Measurements from ENCODE around the gene LRIG1.

Gene LRIG1

DNA sequence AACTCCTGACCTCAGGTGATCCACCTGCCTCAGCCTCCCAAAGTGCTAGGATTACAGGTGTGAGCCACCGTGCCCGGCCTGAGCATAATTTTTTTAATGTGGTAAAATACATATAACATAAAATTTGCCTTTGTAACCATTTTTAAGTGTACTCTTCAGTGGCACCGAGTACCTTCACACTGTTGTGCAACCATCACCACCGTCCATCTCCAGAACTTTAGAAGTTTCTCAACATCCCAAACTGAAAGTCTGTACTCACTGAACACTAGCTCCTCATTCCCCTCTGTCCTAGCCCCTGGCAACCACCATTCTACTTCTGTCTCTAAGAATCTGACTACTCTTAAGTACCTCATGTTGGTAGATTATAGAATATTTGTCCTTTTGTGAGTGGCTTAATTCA, 35.2 kb downstream of the LRIG1 start:
- DNase-seq, result no peak

DNA sequence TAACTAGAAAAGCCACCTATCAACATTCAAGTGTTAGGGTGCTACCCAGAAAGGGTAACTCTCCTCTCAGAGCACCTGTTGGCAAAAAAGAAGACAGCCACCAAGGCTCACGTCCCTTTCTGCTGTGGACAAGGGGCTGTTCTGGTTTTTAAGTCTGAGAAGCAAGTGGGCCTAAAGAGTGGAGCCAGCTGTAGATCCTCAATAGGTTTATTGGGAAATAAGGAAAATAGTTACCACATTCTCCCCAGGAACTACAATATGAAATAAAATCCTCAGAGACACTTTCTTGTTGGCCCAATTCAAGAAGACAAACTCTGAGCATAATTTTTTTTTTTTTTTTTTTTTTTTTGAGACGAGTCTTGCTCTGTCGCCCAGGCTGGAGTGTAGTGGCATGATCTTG, 35.8 kb downstream of the LRIG1 start:
- no peak for DNase-seq

DNA sequence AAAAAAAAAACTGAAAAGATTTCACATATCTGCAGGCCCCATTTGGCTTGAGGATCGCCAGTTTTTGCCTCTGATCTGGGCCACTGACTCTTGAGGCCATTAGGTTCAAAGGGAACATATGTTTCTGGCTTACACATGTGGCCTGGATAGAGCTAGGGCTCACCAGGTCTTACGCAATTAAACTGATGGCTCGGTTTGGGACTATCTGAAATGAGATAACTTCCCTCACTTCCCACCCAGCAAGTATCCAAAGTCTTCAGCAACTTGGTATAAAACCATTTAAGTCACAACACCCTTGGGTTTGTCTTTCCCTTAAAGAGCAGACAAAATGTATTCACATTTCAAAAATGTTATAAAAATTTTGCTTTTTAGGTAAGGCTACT, 36.3 kb downstream of the LRIG1 start:
- no peak for DNase-seq

DNA sequence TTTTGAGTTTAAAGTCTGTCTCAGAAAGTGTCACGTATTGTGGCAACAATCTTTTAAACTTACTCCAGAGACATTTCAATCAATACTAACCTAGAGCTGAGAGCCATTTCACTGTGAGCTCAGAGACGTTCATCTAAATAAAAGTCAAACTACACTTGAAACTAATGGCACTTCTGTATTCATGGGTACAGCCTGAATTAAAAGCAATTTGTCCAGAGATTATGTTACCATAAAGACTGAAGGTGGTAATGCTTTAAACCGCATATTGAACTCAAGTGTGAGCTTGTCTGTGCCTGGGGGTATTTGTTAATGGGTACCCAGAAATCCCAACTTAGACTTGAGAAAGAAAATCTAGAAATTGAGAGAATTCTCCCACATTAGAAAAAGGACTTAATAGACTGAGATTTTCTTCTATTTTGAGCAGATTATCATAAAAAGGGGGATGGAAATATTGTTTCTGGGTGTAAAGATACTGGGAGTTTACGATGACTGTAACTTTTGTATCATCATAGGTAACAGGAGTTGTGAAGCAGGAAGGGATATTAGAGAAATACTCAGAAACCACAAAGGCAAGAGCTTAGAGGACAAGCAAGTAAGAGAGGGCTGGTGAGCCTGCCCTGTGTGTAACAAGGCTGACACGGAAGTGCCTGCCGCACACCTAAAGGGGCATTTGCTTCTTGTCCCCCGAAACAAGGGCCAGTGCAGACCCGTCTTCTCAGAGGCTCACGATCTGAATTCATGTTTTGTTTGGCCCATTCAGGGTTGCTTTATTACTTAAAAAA, 36.9 kb downstream of the LRIG1 start:
- DNase-seq, result no peak

DNA sequence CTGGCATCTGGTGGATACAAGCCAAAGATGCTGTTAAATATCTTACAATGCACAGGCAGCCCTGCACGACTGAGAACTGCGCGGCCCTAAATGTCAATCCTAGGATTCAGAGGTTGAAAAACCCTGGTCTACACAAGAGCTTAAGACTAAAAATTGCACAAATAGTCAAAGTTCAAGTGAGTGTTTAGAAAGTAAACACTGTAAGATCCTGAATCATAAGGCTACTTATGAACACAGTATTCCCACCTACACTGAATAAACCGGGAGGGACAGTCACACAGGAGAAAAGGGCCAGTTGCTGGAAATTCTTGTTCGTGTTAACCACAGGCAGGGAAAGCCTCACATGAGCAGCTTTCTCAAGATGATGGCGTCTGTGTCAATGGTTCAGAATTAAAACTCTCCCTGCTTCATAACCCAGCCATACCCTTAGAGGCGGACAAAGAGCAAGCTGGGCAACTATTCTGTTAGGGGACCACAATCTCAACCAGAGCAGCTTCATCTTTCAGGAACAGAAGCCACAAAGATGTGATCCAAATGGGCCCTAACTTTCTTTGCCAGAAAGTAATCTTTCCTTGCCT, 37.7 kb downstream of the LRIG1 start:
- no peak for DNase-seq

DNA sequence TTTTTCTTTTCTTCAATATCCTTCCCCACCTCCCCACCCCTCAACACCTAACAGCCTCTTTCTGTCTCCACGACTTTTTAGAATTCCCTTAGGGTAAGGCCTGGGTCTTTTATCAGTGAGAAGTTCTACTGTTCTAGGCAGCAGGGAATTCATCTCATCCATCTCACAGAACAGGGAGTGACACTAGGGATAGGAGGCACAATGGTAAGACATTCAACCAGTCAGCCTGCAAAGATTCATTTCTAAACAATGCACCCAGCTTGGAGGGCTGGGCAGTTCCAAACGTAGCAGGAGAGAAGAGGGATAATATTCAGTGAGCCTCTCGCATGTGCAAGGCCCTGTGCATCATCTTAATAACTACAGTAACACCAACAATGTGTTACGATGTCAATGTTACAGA, 43.6 kb downstream of the LRIG1 start:
- DNase-seq, result no peak

DNA sequence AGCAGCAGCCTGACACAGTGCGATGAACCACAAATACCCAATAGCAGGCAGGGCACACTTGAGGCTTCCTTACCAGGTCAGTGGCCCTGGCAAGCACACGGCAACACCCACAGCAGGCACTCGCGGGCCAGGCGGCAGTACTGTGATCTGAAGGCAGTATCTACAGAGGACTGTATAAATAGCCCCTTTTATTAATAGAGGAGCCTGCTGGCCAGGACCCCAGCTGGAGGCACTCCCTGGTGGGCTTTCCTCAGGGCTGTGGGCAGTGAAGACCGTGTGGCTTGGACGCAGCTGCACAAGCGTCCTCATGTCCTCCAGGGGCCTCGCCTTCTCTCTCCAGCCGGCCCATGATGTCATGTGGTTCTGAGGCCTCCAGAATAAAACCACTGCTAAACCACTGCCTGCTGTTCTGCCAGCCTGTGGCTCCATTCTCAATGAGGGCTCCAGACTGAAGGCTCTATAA, 44.1 kb downstream of the LRIG1 start:
- no peak for DNase-seq

DNA sequence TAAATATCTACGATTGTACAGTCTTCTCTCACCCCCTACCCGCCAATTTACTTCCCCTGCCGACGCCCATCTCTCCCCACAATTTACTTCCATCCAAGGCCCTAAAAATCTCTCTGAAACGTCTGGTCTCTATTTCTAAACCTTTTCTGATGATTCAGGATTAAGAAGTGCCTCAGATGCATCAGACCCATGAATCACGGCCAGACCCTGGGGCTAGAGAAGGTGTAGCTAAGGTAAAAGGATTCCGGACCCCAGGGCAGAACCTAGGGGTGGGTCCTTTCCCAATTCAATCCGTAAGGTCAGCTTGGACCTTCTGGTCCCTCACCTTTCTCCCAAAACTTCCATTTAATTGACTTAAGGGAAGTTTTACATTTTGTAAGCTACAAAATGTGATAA, 46.4 kb downstream of the LRIG1 start:
- no peak for DNase-seq

DNA sequence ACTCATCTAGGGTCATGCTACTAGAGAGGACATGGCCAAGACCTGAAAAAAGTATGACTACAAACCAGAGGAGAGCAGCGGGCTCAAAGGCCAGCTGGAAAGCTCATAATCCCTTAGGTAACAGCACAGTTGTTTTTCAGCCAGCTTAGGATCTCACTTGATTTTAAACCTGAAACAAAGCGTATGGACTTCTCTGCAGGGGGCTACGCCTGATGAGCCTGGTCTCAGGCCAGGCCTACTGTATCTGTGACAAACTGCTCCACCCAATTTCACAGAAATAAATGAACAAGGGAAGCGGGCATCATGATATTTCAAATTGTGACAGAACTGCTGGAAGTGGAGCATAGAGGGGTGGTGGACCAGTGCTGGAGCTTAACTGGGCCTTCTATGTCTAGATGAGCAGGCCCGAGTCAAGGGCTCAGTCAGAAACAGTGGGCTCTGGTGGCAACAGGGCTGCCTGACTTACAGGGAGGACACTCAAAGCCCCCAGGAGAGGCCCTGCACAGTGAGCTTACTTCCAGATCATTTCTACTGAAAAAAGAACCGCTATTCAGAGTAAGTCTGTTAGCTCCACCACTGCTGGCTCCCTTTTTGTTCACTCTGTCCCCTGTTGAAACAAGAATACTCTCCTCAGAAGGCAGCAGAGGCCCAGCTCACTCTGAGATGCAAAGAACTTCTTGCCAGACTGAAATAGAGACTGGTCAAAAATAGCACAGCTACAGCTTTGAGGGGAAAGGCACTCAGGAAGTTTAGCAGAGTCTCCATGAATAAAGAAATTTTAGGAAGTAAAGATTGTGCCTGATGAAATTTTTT, 47.0 kb downstream of the LRIG1 start:
- DNase-seq, result no peak

DNA sequence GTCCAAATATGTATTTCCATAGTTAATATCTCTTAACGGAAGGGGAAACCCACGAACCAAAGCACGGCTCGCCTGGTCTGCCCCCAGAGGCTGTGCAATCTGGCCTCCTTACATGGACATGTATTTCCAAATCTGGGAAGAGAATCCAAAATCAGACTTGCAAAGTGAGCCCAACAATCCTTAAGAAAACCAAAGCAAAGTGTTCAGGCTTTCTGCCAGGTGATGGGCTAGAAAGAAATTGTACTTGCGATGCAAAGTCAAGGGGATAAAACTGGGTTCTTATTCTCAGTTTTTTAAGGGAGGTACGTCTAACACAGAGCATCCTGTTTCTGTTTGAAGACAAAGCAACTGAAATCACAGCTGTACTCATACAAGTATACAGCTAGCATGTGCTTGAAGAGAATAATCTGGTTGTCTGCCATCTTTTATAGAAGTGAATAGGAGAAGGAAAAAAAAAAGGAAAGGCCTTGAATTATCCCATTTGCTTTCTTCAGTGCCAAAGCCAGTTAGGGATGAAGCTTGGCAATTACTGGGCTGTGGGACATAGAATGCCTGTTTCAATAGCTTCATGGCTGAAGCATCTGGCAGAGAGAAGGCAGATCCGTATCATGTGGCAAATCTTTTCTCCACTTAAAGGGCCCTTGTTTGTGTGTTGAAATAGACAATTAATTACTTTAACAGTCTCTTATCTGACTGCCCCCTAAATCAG, 48.4 kb downstream of the LRIG1 start:
- DNase-seq, result no peak

DNA sequence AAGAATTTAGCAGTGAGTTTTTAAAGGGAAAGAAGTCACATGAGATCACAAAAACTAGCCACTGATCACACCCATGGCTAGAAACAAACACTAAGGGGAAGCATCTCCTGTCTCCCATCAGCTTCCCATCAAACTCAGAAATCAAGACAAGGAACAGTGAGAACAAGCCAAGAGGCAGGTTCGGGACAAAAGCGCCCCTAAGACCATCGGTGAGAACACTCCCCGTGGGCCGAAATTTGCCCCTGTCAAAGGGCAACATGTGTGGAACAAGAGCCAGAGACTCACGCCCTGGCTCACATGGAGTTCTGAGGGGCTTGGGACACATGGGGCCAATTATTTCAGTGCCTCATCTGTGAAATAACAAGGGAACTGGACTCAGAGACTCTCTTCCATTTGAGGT, 49.1 kb downstream of the LRIG1 start:
- DNase-seq, result no peak

DNA sequence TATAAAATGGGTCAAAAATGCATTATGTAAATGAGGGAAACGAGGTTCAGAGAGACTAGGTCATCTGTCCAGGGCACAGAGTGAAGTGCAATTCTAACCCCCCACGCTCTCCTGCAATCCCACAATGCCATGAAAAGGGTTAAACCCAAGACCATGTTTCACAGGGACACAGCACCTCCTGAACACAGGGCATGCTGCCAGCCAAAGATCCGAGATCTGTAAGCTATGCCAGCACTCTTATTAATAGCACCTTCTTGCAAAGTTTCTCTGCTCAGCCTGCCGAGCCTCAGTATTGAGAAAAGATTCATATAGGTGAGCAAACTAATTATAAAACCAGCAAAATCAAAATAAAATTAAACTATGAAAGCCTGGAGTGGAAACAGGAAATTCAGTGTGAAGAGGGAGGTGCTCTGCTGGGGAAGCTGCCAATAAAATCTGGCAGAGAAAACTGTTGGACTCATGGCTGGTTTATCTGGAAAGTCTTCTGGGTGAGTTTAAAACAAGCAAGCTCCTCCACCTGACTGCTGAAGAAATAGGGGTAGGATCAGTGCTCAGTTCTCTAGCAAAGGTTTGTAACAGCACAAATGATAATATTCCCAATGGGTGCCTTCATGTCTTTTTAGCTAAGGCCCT, 50.3 kb downstream of the LRIG1 start:
- DNase-seq, result no peak

DNA sequence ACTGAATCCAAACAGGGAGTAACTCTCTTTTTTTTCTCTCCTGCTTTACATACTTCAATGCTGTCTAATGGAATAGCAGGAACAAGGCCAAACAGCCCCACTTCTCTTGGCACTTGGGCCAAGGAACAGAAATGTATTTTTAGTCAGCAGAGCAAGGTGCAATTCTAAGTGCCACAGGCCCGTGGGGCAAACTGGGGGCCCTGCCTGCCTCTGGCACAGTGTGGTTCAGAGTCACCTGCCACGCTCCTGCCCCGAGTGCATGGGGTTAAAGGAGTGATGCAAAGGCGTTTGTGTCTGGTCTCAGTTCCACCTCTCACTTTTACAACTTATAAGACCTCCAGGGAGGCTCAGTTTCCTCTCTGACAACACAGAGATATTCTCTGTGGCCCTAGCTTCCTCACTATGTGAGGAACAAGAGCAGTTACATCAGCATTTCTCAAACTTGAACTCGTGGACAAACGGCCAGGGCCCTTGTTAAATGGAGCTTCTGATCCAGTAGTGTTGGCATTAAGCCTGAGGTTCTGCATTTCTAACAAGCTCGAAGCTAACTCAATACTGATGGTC, 51.3 kb downstream of the LRIG1 start:
- DNase-seq, result no peak

DNA sequence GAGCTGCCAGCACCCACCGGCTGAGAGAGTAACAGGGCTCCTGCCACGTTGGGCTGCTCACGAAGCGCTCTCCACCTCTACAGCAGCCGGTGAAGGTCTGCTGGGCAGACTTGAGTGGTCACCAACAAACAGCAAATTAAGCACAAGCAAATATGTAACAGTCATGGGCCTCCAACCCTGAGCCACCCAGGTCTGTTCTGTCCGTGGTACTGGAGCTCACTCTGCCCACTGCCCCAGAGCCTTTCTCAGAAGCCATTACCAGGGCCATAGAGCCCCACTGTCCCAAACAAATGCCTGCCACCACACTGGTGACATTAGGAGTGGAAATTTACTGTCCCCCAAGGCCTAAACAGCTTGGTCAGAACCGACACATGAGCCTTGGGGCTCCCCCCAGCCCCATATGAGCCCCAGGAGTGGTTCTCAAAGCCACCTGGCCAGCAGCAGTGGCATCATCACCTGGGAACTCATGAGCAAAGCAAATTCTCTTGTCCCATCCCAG, 56.6 kb downstream of the LRIG1 start:
- DNase-seq, result no peak

DNA sequence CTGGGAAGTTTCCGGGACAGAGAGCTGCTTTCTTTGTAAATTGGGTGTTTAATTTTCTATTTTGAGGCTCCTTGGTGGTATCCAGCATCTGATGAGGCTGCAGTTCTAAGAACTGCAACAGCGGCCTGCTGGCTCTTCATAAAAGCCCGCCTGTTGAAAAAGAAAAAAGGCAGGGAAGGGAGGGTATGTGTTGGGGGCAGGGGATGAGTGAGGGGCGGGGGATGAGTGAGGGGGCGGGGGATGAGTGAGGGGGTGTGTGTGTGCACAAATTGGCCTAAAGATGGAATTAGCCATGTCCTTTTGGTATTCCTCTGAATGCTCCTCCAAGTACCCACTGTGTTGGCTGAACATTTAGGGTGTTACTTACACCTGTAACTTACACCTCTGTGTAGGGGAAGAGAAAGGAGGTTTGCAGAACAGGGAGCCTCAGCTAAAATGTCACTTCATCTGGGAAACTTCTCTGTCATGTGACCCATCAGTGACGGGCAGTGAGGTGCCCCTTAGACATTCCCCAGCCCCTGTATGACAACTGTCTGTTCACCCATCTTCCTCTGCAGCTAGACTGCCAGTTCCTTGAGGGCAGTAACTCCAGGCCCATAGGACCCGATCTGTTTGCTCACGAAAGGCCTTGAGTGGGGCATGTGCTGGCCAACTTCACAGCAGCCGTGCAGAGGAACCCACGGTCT, 57.6 kb downstream of the LRIG1 start:
- DNase-seq, result no peak

DNA sequence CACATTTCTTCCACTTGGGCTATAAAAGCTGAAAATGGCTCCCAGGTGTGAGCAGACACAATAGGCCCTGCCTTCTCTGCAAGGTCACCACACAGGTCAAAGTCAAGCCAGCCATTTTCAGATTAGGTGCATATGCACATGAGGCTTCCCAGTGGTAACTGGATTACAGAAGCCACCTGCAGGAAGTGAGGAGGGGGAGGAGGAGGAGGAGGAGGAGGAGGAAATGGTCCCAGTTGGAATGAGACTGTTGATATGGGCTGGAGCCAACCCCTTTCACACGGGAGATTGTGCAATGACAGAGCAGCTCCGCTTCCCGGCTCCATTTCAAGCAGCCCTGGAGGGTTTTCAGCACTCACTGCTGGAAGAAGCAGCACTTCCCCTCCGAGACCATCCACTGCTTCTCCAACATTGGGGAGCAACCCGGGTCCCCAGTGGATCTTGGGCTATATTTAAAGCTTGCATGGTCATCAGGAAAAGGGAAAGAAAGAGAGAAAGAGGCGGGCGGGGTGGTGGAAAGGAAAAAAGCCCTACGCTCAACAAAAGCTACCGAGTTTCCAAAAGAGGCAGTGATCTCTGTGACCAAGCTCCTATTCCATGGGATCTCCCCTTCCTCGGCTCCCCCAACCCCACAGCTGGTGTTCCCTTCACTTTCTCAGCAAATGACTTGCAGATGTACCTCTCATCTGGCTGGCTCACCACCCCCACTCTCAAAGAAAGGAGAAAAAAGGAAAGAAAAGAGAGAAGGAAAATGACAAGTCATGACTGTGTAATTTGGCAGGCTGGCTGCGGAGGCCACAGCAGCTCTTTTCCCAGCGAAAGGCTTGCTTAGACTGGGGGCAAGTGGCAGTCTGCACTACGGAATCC, 58.3 kb downstream of the LRIG1 start:
- DNase-seq, result no peak

DNA sequence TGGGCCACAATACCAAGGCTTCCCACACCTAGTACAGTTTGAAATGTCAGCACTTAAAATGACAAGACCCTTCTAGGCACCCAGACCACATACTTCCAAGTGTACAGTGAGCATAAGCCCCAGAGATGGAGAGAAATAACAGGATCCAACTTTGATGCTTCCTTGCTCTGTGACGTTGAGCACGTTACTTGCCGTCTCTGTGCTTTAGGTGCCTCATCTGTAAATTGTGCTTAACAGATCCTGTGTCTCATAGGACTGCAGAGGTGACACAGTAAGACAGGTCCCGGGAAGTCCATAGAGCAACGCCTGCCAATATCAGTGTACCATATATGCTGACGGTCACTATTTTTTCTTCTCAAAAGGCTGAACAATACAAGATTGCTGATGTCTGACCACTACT, 59.1 kb downstream of the LRIG1 start:
- no peak for DNase-seq

DNA sequence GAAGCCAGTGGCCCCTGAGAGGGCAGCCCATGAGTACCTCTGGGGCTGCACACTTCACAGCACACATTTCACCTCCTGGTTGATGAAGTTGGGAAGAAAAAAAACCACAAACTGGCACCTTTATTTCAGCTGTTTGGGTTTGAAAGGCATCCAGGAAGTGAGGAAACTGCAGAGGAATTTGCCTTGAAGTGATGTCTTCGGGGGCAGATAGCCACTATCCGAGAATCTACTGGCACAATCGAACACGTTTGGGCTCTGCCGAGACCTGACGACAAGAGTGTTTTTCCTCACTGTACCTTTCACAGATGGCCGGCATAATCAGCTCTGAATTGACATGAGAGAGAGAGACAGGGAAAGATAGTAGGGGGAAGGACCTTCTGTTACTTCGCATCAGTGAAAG, 59.7 kb downstream of the LRIG1 start:
- no peak for DNase-seq

DNA sequence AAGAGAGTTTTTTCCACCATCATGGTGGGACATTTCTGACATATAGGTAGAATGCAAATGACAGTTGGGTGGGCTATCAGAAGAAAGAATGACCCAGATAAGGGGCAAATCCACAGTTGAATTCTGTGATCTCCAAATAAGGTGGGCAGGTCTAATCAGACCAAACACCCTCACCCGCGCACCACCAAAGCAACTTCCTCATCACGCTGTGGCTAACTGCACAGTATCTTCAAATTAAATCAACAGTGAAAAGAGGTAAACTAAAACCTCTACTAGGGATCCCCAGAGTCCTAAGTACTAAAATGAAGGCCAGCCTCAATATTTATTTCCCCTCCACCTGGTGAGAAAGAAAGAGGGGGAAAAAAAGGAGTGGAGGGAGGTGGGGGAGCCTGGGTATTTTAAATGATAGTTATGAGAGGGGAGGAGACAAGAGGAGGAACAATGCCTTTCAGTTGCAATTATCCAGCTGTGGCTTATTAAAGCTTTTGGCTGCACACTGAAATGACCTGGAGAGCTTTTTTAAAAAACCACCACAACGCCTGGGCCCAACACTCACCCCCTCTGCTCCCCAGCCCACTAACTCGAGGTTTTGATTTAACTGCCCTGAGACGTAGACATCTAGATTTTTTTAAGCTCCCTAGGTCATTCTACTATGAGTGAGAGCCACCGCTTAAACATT, 61.0 kb downstream of the LRIG1 start:
- no peak for DNase-seq

DNA sequence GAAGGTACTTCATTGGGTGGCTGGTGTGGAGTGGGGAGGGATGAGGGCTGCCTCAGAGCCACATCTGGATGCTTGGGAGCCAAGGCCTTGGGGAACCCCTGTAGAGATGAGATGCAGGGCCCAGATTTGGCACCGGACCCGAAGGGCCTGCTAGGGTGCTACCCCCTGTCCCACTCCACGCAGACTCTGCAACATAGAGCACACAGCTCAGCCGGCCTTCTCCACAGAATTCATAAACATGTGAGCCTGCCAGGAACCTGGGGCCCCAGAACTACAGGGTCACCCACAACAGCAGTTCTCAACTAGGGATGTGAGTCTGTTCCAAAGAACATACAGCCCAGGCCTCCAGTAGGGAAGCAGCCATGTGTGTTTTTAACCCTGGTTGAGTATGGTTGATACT, 62.8 kb downstream of the LRIG1 start:
- DNase-seq, result no peak
